HepG2 (cell line): ENCODE measurements around the gene SLC38A1. TPM values are rescaled to one million over a fixed set of nuclear protein-coding genes. Genes with fewer than 3 reads are reported as not detected.

ENCODE experiments used
- ATAC-seq: fragments of 200-7000 bp; cut with Tn5 transposase; 3 replicates; pipeline ENCODE4 v1.9.1; 2020; ENCODE audit warnings: mild to moderate bottlenecking, moderate library complexity
- BruUV-seq: library from RNA; stranded (reverse); fragments of 400-500 nt; replicated peaks from 2 replicates; lab custom pipeline; 2021; lab: Mats Ljungman, UMichigan
- CTCF ChIA-PET: fragments of 300-600 bp; formaldehyde crosslinking; extraction: SDS; loops from one replicate; lab custom pipeline; 2021; ENCODE audit warnings: low total read pairs, inconsistent platforms, low intra/inter-chr PET ratio; lab: Yijun Ruan, JAX
- POLR2A ChIA-PET: fragments of 350-600 bp; sonication (Branson Sonifier 250); formaldehyde crosslinking; loops from one replicate; lab custom pipeline; 2020; ENCODE audit warnings: antibody characterized with exemption, inconsistent platforms; lab: Yijun Ruan, JAX
- DNase-seq: peaks from one replicate; pipeline ENCODE4 v3.0.0-alpha.2; 2015; ENCODE audit warnings: low spot score
- FAIRE-seq: peaks from 3 replicates; lab custom pipeline; 2011; peaks lifted over from hg19 to GRCh38; lab: Jason Lieb, UNC
- H2AFZ ChIP-seq: one replicate; pipeline ENCODE4 v1.6.1; 2011; ENCODE audit warnings: low read length, inconsistent platforms
- H3K27ac ChIP-seq: fragments of 300-600 bp; 3 replicates; pipeline ENCODE4 v1.8.0; 2011; ENCODE audit warnings: mixed run types, mild to moderate bottlenecking, mixed read lengths, low read length, inconsistent platforms; ENCODE audit not compliant: insufficient read depth; ENCODE audit errors: extremely low read length
- H3K27me3 ChIP-seq, 2 experiments: fragments of 200-600 bp in 1 of 2; 2 replicates in 1 of 2; 3 replicates in 1 of 2; pipeline versions ENCODE4 v1.6.0 to v1.8.0; 2011; ENCODE audit warnings: low read length in 2 of 2, mild to moderate bottlenecking in 2 of 2, moderate library complexity in 2 of 2, inconsistent platforms in 1 of 2; ENCODE audit not compliant: insufficient read depth in 2 of 2, control insufficient read depth in 1 of 2
- H3K36me3 ChIP-seq, 2 experiments: fragments of 200-600 bp in 1 of 2; replicated peaks in 1 of 2; 2 replicates in 1 of 2; 3 replicates in 1 of 2; pipeline versions ENCODE4 v1.5.1 to v1.8.0; 2011; ENCODE audit warnings: low read length in 2 of 2, inconsistent platforms in 1 of 2; ENCODE audit not compliant: insufficient read depth in 2 of 2, control insufficient read depth in 1 of 2
- H3K4me1 ChIP-seq: 2 replicates; pipeline ENCODE4 v1.5.1; 2012; ENCODE audit warnings: low read length, inconsistent platforms; ENCODE audit not compliant: insufficient read depth
- H3K4me2 ChIP-seq: 2 replicates; pipeline ENCODE4 v1.6.0; 2011; ENCODE audit warnings: low read depth, low read length, inconsistent platforms
- H3K4me3 ChIP-seq, 3 experiments: fragments of 200-600 bp in 1 of 3; sonication (generic), shearing (Covaris generic) in 1 of 3; replicated peaks in 1 of 3; 2 replicates each; pipeline ENCODE4 v1.5.1; 2011 to 2016; ENCODE audit warnings: low read length in 3 of 3, inconsistent platforms in 2 of 3, low read depth in 2 of 3, mild to moderate bottlenecking in 2 of 3, control low read depth in 1 of 3, mixed read lengths in 1 of 3; ENCODE audit not compliant: insufficient read depth in 1 of 3
- H3K79me2 ChIP-seq: one replicate; pipeline ENCODE4 v1.6.1; 2011; ENCODE audit warnings: low read length, inconsistent platforms; ENCODE audit not compliant: insufficient read depth
- H3K9ac ChIP-seq: 2 replicates; pipeline ENCODE4 v1.6.0; 2011; ENCODE audit warnings: mild to moderate bottlenecking, low read depth, low read length, inconsistent platforms; ENCODE audit not compliant: insufficient read depth
- H3K9me3 ChIP-seq: 2 replicates; pipeline ENCODE4 v1.5.1; 2012; ENCODE audit warnings: mild to moderate bottlenecking, low read length
- H4K20me1 ChIP-seq: 2 replicates; pipeline ENCODE4 v1.6.0; 2011; ENCODE audit warnings: inconsistent platforms, mild to moderate bottlenecking, low read length, moderate library complexity; ENCODE audit not compliant: insufficient read depth
- EEA1 ChIP-seq: sonication (generic); formaldehyde crosslinking; IDR thresholded peaks from 2 replicates; pipeline ENCODE4 v1.5.1; 2020; ENCODE audit warnings: mild to moderate bottlenecking, missing genetic modification reagents, borderline replicate concordance
- HDAC6 ChIP-seq: fragments of 200-600 bp; sonication (generic); IDR thresholded peaks from 2 replicates; pipeline ENCODE4 v1.7.0; 2017; ENCODE audit warnings: mild to moderate bottlenecking, antibody characterized with exemption, low read length, low read depth
- MIER3 ChIP-seq: IDR thresholded peaks from 2 replicates; pipeline ENCODE4 v1.6.1; 2016; ENCODE audit warnings: missing compliant biosample characterization, borderline replicate concordance
- MLXIP ChIP-seq: sonication (generic); formaldehyde crosslinking; IDR thresholded peaks from 2 replicates; pipeline ENCODE4 v1.9.0; 2021; ENCODE audit warnings: missing genetic modification reagents, borderline replicate concordance
- PAF1 ChIP-seq: IDR thresholded peaks from 2 replicates; pipeline ENCODE4 v1.6.1; 2016; ENCODE audit warnings: missing genetic modification reagents, missing compliant biosample characterization
- PITX1 ChIP-seq: sonication (generic); formaldehyde crosslinking; IDR thresholded peaks from 2 replicates; pipeline ENCODE4 v1.5.1; 2020; ENCODE audit warnings: mild to moderate bottlenecking, missing genetic modification reagents
- PRPF4 ChIP-seq: fragments of 200-400 bp; formaldehyde crosslinking; IDR thresholded peaks from 2 replicates; pipeline ENCODE4 v1.6.1; 2016; ENCODE audit warnings: low read length, low read depth; ENCODE audit not compliant: poor library complexity, severe bottlenecking
- SAFB2 ChIP-seq: sonication (generic); formaldehyde crosslinking; IDR thresholded peaks from 2 replicates; pipeline ENCODE4 v1.5.1; 2020; ENCODE audit warnings: missing genetic modification reagents, low read depth, mild to moderate bottlenecking, borderline replicate concordance
- SKIL ChIP-seq: sonication (generic); formaldehyde crosslinking; IDR thresholded peaks from 2 replicates; pipeline ENCODE4 v1.8.0; 2022; ENCODE audit warnings: missing genetic modification reagents, mild to moderate bottlenecking, moderate library complexity, borderline replicate concordance
- SSRP1 ChIP-seq: IDR thresholded peaks from 2 replicates; pipeline ENCODE4 v1.6.1; 2016; ENCODE audit warnings: control low read depth
- TAF15 ChIP-seq: fragments of 200-400 bp; formaldehyde crosslinking; IDR thresholded peaks from one replicate; pipeline ENCODE4 v1.6.1; 2018; ENCODE audit warnings: mild to moderate bottlenecking, low read depth, low read length; ENCODE audit not compliant: poor library complexity, severe bottlenecking
- TBX3 ChIP-seq: fragments of 450-650 bp; IDR thresholded peaks from 2 replicates; pipeline ENCODE4 v1.6.1; 2017; ENCODE audit warnings: antibody characterized with exemption, mild to moderate bottlenecking, inconsistent platforms, borderline replicate concordance
- TGIF2 ChIP-seq: IDR thresholded peaks from 2 replicates; pipeline ENCODE4 v1.6.1; 2016; ENCODE audit warnings: control low read depth, missing compliant biosample characterization
- TMF1 ChIP-seq: sonication (generic); formaldehyde crosslinking; IDR thresholded peaks from 2 replicates; pipeline ENCODE4 v1.8.1; 2022; ENCODE audit warnings: low read depth, missing genetic modification reagents
- ZNF253 ChIP-seq: sonication (generic); formaldehyde crosslinking; IDR thresholded peaks from 2 replicates; pipeline ENCODE4 v1.8.0; 2022; ENCODE audit warnings: mild to moderate bottlenecking, missing genetic modification reagents, borderline replicate concordance
- WGBS: methylation state at CpG from one replicate; pipeline ENCODE4 v1.1.6; 2017; ENCODE audit warnings: low lambda C conversion rate; 5-methylcytosine and 5-hydroxymethylcytosine counted together
- in situ Hi-C: cut with HindIII; loops from 2 replicates; pipeline ENCODE4 v1.10.0; 2017; ENCODE audit warnings: low pct_unique_long_range_greater_than_20kb; ENCODE audit not compliant: extremely low pct_ligation_motif_present
- intact Hi-C: fragments of 100-400 bp; cut with micrococcal nuclease; formaldehyde crosslinking; loops from one replicate; pipeline ENCODE4 v1.10.0; 2022; ENCODE audit not compliant: unreplicated experiment
- polyA plus RNA-seq, 8 experiments: library from polyadenylated mRNA; depleted of rRNA in 3 of 8; stranded (reverse) in 7 of 8; unstranded in 1 of 8; fragments of >200 nt; fragmentation: Illumina TruSeq in 4 of 8; extraction: Trizol in 4 of 8; gene quantifications; 2 replicates each; pipeline versions ENCODE4 v1.2.1 to v1.2.3, GENCODE V29; 2011 to 2016; ENCODE audit warnings: low read depth in 4 of 8, missing spikeins in 1 of 8, mixed read lengths in 1 of 8; ENCODE audit not compliant: insufficient read depth in 1 of 8
- total RNA-seq, 5 experiments: library from RNA; depleted of rRNA; stranded (reverse); fragments of >200 nt; fragmentation: Illumina TruSeq; extraction: Trizol; gene quantifications; 2 replicates each; pipeline ENCODE4 v1.2.3, GENCODE V29; 2016; ENCODE audit warnings: low read depth in 1 of 5
- TF ChIP-seq, protein P1 (sequence below): sonication (generic); formaldehyde crosslinking; IDR thresholded peaks from 2 replicates; pipeline ENCODE4 v1.8.0; 2022; ENCODE audit warnings: mild to moderate bottlenecking, missing genetic modification reagents, moderate library complexity

SLC38A1 gene
- total and polyA plus RNA-seq, 2 of the 13 experiments (the other 11 are each of a cell fraction or from before 2014, with no cell fraction given) = 47.0 to 50.6 TPM

DNA sequence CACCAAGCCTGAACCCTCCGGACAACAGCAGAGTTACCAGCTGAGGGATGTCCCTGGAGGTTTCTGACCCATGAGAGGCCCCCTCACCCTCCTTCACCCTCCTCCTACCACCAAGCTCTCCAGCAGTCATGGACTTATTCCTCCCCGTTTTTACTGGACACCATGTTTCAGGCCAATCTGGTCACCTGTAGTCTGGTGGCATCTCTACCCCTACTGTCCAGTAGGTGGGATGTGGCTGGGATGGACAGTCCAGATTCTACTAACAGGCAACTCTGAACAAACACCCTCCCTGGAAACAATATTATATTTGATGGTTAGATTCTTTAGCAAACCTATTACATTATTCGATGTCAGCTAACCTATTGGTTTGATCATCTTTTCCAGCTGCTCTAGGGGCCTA lies 83.2 kb downstream of the SLC38A1 start (continued):
- TF ChIP-seq EEA1 = no peak
- TF ChIP-seq ZNF253 (CRISPR knock-in tag) = no peak
- TF ChIP-seq, all 625 proteins: peak for 0

GRCh38 chr12:46184798-46185595 lies 83.8 kb downstream of the SLC38A1 start:
- no peak for FAIRE-seq
- intact Hi-C loops = no loop called here
- Histone ChIP-seq H3K27ac (no peak overlapping the region), H4K20me1 (no peaks in the 10 kb centered on the region), H3K27me3 (no peaks in the 10 kb centered on the region), H2AFZ (no peak overlapping the region), H3K9ac (no peak overlapping the region), H3K4me1 (no peaks in the 10 kb centered on the region), H3K36me3 (peaks cover 0 to 1% of the 10 kb centered on the region in 2 experiments; a peak in 2 of 5 replicates), H3K9me3 (no peaks in the 10 kb centered on the region), H3K4me3 (no peak overlapping the region), H3K4me2 (no peak overlapping the region), H3K79me2 (no peaks in the 10 kb centered on the region)
- no TSS peak for BruUV-seq
- ChIA-PET CTCF (no interaction called here), POLR2A (no interaction called here)
- ATAC-seq = no peak; the same call in 2 of the 3 replicates
- no peak for DNase-seq
- in situ Hi-C loops = no loop called here
- 97% methylated on average over 13 of the region's 13 CpGs for WGBS
- TF ChIP-seq HDAC6 = no peak
- no peak for TF ChIP-seq TBX3
- TF ChIP-seq SKIL (CRISPR knock-in tag) = no peak
- TF ChIP-seq SSRP1 (CRISPR knock-in tag) = 0 out of 2 replicates have a peak, but pooled peaks have one; percentile 38
- no peak for TF ChIP-seq TMF1 (CRISPR knock-in tag)
- no peak for TF ChIP-seq TGIF2 (CRISPR knock-in tag)
- no peak for TF ChIP-seq SAFB2
- TF ChIP-seq MLXIP (CRISPR knock-in tag) = no peak
- TF ChIP-seq PAF1 (CRISPR knock-in tag) = 0 out of 2 replicates have a peak, but pooled peaks have one; percentile 36
- no peak for TF ChIP-seq TAF15
- TF ChIP-seq MIER3 (CRISPR knock-in tag) = no peak
- TF ChIP-seq PRPF4 = no peak
- TF ChIP-seq PITX1 (CRISPR knock-in tag) = no peak
- TF ChIP-seq, protein P1, sequence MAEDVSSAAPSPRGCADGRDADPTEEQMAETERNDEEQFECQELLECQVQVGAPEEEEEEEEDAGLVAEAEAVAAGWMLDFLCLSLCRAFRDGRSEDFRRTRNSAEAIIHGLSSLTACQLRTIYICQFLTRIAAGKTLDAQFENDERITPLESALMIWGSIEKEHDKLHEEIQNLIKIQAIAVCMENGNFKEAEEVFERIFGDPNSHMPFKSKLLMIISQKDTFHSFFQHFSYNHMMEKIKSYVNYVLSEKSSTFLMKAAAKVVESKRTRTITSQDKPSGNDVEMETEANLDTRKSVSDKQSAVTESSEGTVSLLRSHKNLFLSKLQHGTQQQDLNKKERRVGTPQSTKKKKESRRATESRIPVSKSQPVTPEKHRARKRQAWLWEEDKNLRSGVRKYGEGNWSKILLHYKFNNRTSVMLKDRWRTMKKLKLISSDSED (CRISPR knock-in tag) = no peak
